Prostate gland (tissue), 2 donors: ENCODE results near the gene CRTC1.

Experiments used
- CTCF ChIP-seq, 4 experiments: fragments of 200-600 bp in 2 of 4; fragments of 450-650 bp in 2 of 4; sonication (generic) in 2 of 4; IDR thresholded peaks; 1 replicate in 3 of 4; 2 replicates in 1 of 4; pipeline ENCODE4 v1.5.1; 2016 to 2019; ENCODE audit warnings: antibody characterized with exemption in 4 of 4, mild to moderate bottlenecking in 2 of 4, moderate library complexity in 2 of 4
- POLR2A ChIP-seq: fragments of 450-650 bp; IDR thresholded peaks from one replicate; pipeline ENCODE4 v1.6.1; 2016; ENCODE audit warnings: antibody characterized with exemption, mild to moderate bottlenecking
- POLR2AphosphoS5 ChIP-seq: sonication (generic); formaldehyde crosslinking; IDR thresholded peaks from one replicate; pipeline ENCODE4 v1.6.1; 2017; ENCODE audit warnings: antibody characterized with exemption

DNA sequence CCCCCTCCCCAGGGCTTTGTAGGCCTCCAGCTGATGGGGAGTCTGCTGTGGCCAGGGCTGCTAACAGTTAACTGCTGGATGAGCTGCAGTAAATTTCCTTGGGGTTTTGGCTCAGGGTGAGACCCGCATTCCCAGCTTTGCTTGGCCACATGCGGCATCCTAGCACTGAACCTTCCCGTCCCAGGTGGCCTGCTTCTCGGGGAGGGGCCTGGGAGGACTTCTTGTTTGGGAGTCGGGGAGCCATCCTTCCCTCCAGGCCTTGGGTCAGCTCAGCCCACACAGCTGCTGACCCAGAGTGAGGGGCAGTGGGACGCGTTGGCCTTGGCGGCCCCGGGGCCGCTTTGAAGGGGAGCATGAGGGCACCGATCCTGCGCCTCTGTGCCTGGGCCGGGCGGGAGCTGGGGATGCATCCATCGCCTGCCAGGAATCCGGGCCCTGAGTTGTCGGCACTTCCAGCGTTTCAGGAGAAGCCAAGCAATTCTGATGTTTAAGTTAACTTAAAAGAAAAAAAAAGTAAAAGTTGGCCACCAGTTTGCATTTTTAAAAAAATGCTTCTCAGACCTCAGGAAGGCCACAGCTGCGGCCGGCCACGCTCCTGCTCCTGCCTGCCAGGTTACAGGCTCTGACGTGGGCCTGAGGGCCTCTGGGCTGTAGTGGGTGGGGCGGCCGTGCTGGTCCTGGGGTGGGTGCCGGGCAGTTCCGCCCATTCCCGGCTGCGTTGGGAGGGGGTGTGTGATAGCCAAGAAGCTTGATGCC, 27.7 kb downstream of the CRTC1 start:
- TF ChIP-seq CTCF (IDR thresholded peaks at IDR 0.05) = no peak
- TF ChIP-seq POLR2A = no peak
- no peak for TF ChIP-seq POLR2AphosphoS5
